HEK293 (cell line): Measurements from ENCODE around the gene NEK1.

Experiments used
- CTCF ChIP-seq: fragments of 450-650 bp; formaldehyde crosslinking; IDR thresholded peaks from 2 replicates; pipeline ENCODE4 v1.5.1; 2016; ENCODE audit warnings: missing biosample characterization, missing genetic modification characterization
- EGR2 ChIP-seq: fragments of 450-650 bp; formaldehyde crosslinking; IDR thresholded peaks from 2 replicates; pipeline ENCODE4 v1.5.1; 2016; ENCODE audit warnings: low read depth, missing biosample characterization, missing genetic modification characterization
- FEZF1 ChIP-seq: fragments of 450-650 bp; formaldehyde crosslinking; IDR thresholded peaks from 2 replicates; pipeline ENCODE4 v1.5.1; 2016; ENCODE audit warnings: missing biosample characterization, missing genetic modification characterization
- ZBTB11 ChIP-seq: fragments of 450-650 bp; formaldehyde crosslinking; conservative IDR thresholded peaks from 2 replicates; pipeline ENCODE4 v1.5.1; 2016; ENCODE audit warnings: low read depth, missing biosample characterization, missing genetic modification characterization
- ZBTB44 ChIP-seq: fragments of 450-650 bp; IDR thresholded peaks from 2 replicates; pipeline ENCODE4 v1.5.1; 2018; ENCODE audit warnings: missing biosample characterization, mild to moderate bottlenecking, missing genetic modification characterization
- ZBTB7A ChIP-seq: fragments of 450-650 bp; formaldehyde crosslinking; IDR thresholded peaks from 2 replicates; pipeline ENCODE4 v1.5.1; 2016; ENCODE audit warnings: low read depth, missing biosample characterization, missing genetic modification characterization
- ZFP3 ChIP-seq: fragments of 450-650 bp; formaldehyde crosslinking; IDR thresholded peaks from 2 replicates; pipeline ENCODE4 v1.5.1; 2016; ENCODE audit warnings: low read depth, missing biosample characterization, missing genetic modification characterization
- ZNF138 ChIP-seq: fragments of 450-650 bp; formaldehyde crosslinking; IDR thresholded peaks from 2 replicates; pipeline ENCODE4 v1.5.1; 2016; ENCODE audit warnings: missing biosample characterization, missing genetic modification characterization, borderline replicate concordance
- ZNF24 ChIP-seq: fragments of 450-650 bp; formaldehyde crosslinking; IDR thresholded peaks from 2 replicates; pipeline ENCODE4 v1.5.1; 2016; ENCODE audit warnings: missing biosample characterization, missing genetic modification characterization
- ZNF549 ChIP-seq: fragments of 450-650 bp; IDR thresholded peaks from 2 replicates; pipeline ENCODE4 v1.5.1; 2018; ENCODE audit warnings: missing biosample characterization, missing genetic modification characterization, mild to moderate bottlenecking, inconsistent platforms, moderate library complexity
- ZNF580 ChIP-seq: fragments of 450-650 bp; formaldehyde crosslinking; IDR thresholded peaks from 2 replicates; pipeline ENCODE4 v1.5.1; 2016; ENCODE audit warnings: missing biosample characterization, missing genetic modification characterization
- ZXDB ChIP-seq: fragments of 450-650 bp; formaldehyde crosslinking; IDR thresholded peaks from 2 replicates; pipeline ENCODE4 v1.5.1; 2016; ENCODE audit warnings: missing biosample characterization, missing genetic modification characterization
- TF ChIP-seq, protein P1 (sequence below): fragments of 450-650 bp; formaldehyde crosslinking; IDR thresholded peaks from 2 replicates; pipeline ENCODE4 v1.5.1; 2017; ENCODE audit warnings: missing biosample characterization, missing genetic modification characterization
- TF ChIP-seq, protein P2 (sequence below): fragments of 450-650 bp; formaldehyde crosslinking; IDR thresholded peaks from 2 replicates; pipeline ENCODE4 v1.5.1; 2016; ENCODE audit warnings: missing biosample characterization, missing genetic modification characterization

GRCh38 chr4:169645627-169646026 is 33.2 kb upstream of the NEK1 start:
- TF ChIP-seq CTCF (tag by site-specific recombination) = no peak
- no peak for TF ChIP-seq ZNF549 (tag by site-specific recombination)
- no peak for TF ChIP-seq ZBTB11 (tag by site-specific recombination)
- no peak for TF ChIP-seq ZBTB7A (tag by site-specific recombination)
- TF ChIP-seq ZXDB (tag by site-specific recombination) = no peak
- TF ChIP-seq ZNF138 = no peak
- no peak for TF ChIP-seq ZBTB44 (tag by site-specific recombination)
- no peak for TF ChIP-seq ZNF24
- no peak for TF ChIP-seq FEZF1 (tag by site-specific recombination)
- TF ChIP-seq, protein P1, sequence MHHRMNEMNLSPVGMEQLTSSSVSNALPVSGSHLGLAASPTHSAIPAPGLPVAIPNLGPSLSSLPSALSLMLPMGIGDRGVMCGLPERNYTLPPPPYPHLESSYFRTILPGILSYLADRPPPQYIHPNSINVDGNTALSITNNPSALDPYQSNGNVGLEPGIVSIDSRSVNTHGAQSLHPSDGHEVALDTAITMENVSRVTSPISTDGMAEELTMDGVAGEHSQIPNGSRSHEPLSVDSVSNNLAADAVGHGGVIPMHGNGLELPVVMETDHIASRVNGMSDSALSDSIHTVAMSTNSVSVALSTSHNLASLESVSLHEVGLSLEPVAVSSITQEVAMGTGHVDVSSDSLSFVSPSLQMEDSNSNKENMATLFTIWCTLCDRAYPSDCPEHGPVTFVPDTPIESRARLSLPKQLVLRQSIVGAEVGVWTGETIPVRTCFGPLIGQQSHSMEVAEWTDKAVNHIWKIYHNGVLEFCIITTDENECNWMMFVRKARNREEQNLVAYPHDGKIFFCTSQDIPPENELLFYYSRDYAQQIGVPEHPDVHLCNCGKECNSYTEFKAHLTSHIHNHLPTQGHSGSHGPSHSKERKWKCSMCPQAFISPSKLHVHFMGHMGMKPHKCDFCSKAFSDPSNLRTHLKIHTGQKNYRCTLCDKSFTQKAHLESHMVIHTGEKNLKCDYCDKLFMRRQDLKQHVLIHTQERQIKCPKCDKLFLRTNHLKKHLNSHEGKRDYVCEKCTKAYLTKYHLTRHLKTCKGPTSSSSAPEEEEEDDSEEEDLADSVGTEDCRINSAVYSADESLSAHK (tag by site-specific recombination) = no peak
- TF ChIP-seq, protein P2, sequence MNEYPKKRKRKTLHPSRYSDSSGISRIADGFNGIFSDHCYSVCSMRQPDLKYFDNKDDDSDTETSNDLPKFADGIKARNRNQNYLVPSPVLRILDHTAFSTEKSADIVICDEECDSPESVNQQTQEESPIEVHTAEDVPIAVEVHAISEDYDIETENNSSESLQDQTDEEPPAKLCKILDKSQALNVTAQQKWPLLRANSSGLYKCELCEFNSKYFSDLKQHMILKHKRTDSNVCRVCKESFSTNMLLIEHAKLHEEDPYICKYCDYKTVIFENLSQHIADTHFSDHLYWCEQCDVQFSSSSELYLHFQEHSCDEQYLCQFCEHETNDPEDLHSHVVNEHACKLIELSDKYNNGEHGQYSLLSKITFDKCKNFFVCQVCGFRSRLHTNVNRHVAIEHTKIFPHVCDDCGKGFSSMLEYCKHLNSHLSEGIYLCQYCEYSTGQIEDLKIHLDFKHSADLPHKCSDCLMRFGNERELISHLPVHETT (tag by site-specific recombination) = no peak
- no peak for TF ChIP-seq ZFP3
- no peak for TF ChIP-seq ZNF580 (tag by site-specific recombination)
- TF ChIP-seq EGR2 (tag by site-specific recombination) = no peak
